HL-60 (cell line): ENCODE measurements around the gene APOBEC3F.
"Not testable (repeated sequence)": the region's sequence is repeated elsewhere in the genome, so short reads cannot be mapped to it uniquely, and the experiment has no call there.

Experiments
- GABPA ChIP-seq: IDR thresholded peaks from 2 replicates; pipeline ENCODE4 v1.6.1; 2012; ENCODE audit warnings: low read depth
- POLR2AphosphoS5 ChIP-seq: IDR thresholded peaks from 2 replicates; pipeline ENCODE4 v1.6.1; 2012; ENCODE audit warnings: low read depth
- SPI1 ChIP-seq: IDR thresholded peaks from 2 replicates; pipeline ENCODE4 v1.6.1; 2012; ENCODE audit warnings: low read depth, mild to moderate bottlenecking, borderline replicate concordance
- TF ChIP-seq, protein P1 (sequence below): IDR thresholded peaks from one replicate; pipeline ENCODE4 v1.5.1; 2011; ENCODE audit warnings: low read length, control low read depth, inconsistent platforms; ENCODE audit not compliant: insufficient read depth

GRCh38 chr22:39040538-39041296 is at the start of gene APOBEC3F:
- TF ChIP-seq, protein P1, sequence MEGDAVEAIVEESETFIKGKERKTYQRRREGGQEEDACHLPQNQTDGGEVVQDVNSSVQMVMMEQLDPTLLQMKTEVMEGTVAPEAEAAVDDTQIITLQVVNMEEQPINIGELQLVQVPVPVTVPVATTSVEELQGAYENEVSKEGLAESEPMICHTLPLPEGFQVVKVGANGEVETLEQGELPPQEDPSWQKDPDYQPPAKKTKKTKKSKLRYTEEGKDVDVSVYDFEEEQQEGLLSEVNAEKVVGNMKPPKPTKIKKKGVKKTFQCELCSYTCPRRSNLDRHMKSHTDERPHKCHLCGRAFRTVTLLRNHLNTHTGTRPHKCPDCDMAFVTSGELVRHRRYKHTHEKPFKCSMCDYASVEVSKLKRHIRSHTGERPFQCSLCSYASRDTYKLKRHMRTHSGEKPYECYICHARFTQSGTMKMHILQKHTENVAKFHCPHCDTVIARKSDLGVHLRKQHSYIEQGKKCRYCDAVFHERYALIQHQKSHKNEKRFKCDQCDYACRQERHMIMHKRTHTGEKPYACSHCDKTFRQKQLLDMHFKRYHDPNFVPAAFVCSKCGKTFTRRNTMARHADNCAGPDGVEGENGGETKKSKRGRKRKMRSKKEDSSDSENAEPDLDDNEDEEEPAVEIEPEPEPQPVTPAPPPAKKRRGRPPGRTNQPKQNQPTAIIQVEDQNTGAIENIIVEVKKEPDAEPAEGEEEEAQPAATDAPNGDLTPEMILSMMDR: not testable (repeated sequence)
- TF ChIP-seq GABPA, POLR2AphosphoS5, SPI1: not testable (repeated sequence)
